ENCODE measurements around the gene CARD9.

The CARD9 gene

GRCh38 chr9:136330406-136330990 is 43.0 kb downstream of the CARD9 start:
- CTCF ChIA-PET = no interaction called here
- POLR2A ChIA-PET = interaction anchor here (0.7 kb wide), 1 partner anchor 8 kb away, joined by 3 read pairs; no protein-coding TSS in a partner anchor
- no peak for DNase-seq (ENCODE audit: extremely low spot score)
- TF ChIP-seq BHLHE40 (IDR thresholded peaks at IDR 0.05; ENCODE audit: borderline replicate concordance) = no peak
- TF ChIP-seq SUZ12 (IDR thresholded peaks at IDR 0.05) = no peak
- no peak for TF ChIP-seq LEF1 (IDR thresholded peaks at IDR 0.05; ENCODE audit: borderline replicate concordance)
- no peak for TF ChIP-seq L3MBTL2 (conservative IDR thresholded peaks at IDR 0.05)
- TF ChIP-seq HDGF (IDR thresholded peaks at IDR 0.05; ENCODE audit: borderline replicate concordance) = no peak
- no peak for TF ChIP-seq ARNT (IDR thresholded peaks at IDR 0.05)
- TF ChIP-seq ZNF384 (IDR thresholded peaks at IDR 0.05) = no peak
- TF ChIP-seq PKNOX1 (IDR thresholded peaks at IDR 0.05) = no peak
- TF ChIP-seq CTBP1 (IDR thresholded peaks at IDR 0.05; ENCODE audit: borderline replicate concordance) = no peak
- no peak for TF ChIP-seq NFRKB (IDR thresholded peaks at IDR 0.05)
- no peak for TF ChIP-seq FOXA1 (IDR thresholded peaks at IDR 0.05)
- no peak for TF ChIP-seq ELF4 (IDR thresholded peaks at IDR 0.05)

GRCh38 chr9:136329636-136330405 is 43.6 kb downstream of the CARD9 start:
- ChIA-PET CTCF (interaction anchor here (1.2 kb wide), 1 partner anchor 8 kb away, joined by 3 read pairs; no protein-coding TSS in a partner anchor), POLR2A (interaction anchor here (0.6 to 2.2 kb wide), 3 partner anchors 8 to 33 kb away, joined by 3 to 8 read pairs (median 3); no protein-coding TSS in a partner anchor)
- DNase-seq (ENCODE audit: extremely low spot score) = no peak
- TF ChIP-seq BHLHE40 (IDR thresholded peaks at IDR 0.05; ENCODE audit: borderline replicate concordance) (no peak), FOXK2 (IDR thresholded peaks at IDR 0.05) (no peak), L3MBTL2 (conservative IDR thresholded peaks at IDR 0.05) (no peak), SUZ12 (IDR thresholded peaks at IDR 0.05) (no peak), NFRKB (IDR thresholded peaks at IDR 0.05) (no peak), FOXA1 (IDR thresholded peaks at IDR 0.05) (no peak), SP1 (IDR thresholded peaks at IDR 0.05) (no peak), LEF1 (IDR thresholded peaks at IDR 0.05; ENCODE audit: borderline replicate concordance) (no peak), CTBP1 (IDR thresholded peaks at IDR 0.05; ENCODE audit: borderline replicate concordance) (no peak), PKNOX1 (IDR thresholded peaks at IDR 0.05) (no peak), ELF4 (IDR thresholded peaks at IDR 0.05) (no peak), TARDBP (IDR thresholded peaks at IDR 0.05) (no peak), ZNF384 (IDR thresholded peaks at IDR 0.05) (no peak), ARNT (IDR thresholded peaks at IDR 0.05) (no peak)

- POLR2A ChIA-PET = interaction anchor here (0.6 to 2.2 kb wide), 2 partner anchors 24 to 33 kb away, joined by 3 to 8 read pairs; no protein-coding TSS in a partner anchor
- CTCF ChIA-PET = interaction anchor here (1.2 kb wide), 1 partner anchor 9 kb away, joined by 3 read pairs; no protein-coding TSS in a partner anchor
- TF ChIP-seq CTBP1 (IDR thresholded peaks at IDR 0.05; ENCODE audit: borderline replicate concordance) = no peak
- TF ChIP-seq L3MBTL2 (conservative IDR thresholded peaks at IDR 0.05) = no peak
- no peak for DNase-seq (ENCODE audit: extremely low spot score)
Measured at GRCh38 chr9:136329211-136329627, 44.2 kb downstream of the CARD9 start.

GRCh38 chr9:136328622-136329041 is 44.8 kb downstream of the CARD9 start:
- ChIA-PET CTCF (interaction anchor here (1.2 kb wide), 1 partner anchor 9 kb away, joined by 3 read pairs; no protein-coding TSS in a partner anchor), POLR2A (interaction anchor here (2.2 kb wide), 1 partner anchor 34 kb away, joined by 8 read pairs; no protein-coding TSS in a partner anchor)
- TF ChIP-seq ARNT (IDR thresholded peaks at IDR 0.05) = no peak
- TF ChIP-seq FOXA1 (IDR thresholded peaks at IDR 0.05) = no peak
- TF ChIP-seq CTBP1 (IDR thresholded peaks at IDR 0.05; ENCODE audit: borderline replicate concordance) = no peak
- no peak for TF ChIP-seq ZNF384 (IDR thresholded peaks at IDR 0.05)
- no peak for TF ChIP-seq LEF1 (IDR thresholded peaks at IDR 0.05; ENCODE audit: borderline replicate concordance)
- TF ChIP-seq SP1 (IDR thresholded peaks at IDR 0.05) = no peak
- TF ChIP-seq BHLHE40 (IDR thresholded peaks at IDR 0.05; ENCODE audit: borderline replicate concordance) = no peak
- TF ChIP-seq FOXK2 (IDR thresholded peaks at IDR 0.05) = no peak
- TF ChIP-seq NFRKB (IDR thresholded peaks at IDR 0.05) = no peak
- no peak for TF ChIP-seq PKNOX1 (IDR thresholded peaks at IDR 0.05)
- TF ChIP-seq TARDBP (IDR thresholded peaks at IDR 0.05) = no peak
- TF ChIP-seq HDGF (IDR thresholded peaks at IDR 0.05; ENCODE audit: borderline replicate concordance) = no peak
- TF ChIP-seq FOXM1 (IDR thresholded peaks at IDR 0.05; ENCODE audit: borderline replicate concordance) = no peak
- TF ChIP-seq ELF4 (IDR thresholded peaks at IDR 0.05) = no peak
- no peak for TF ChIP-seq L3MBTL2 (conservative IDR thresholded peaks at IDR 0.05)
- no peak for DNase-seq (ENCODE audit: extremely low spot score)

- CTCF ChIA-PET = interaction anchor here (1.1 kb wide), 1 partner anchor 11 kb away, joined by 4 read pairs; no protein-coding TSS in a partner anchor
- TF ChIP-seq CTBP1 (IDR thresholded peaks at IDR 0.05; ENCODE audit: borderline replicate concordance) (no peak), ARNT (IDR thresholded peaks at IDR 0.05) (no peak), FOXK2 (IDR thresholded peaks at IDR 0.05) (no peak), SUZ12 (IDR thresholded peaks at IDR 0.05) (no peak), SP1 (IDR thresholded peaks at IDR 0.05) (no peak), HDGF (IDR thresholded peaks at IDR 0.05; ENCODE audit: borderline replicate concordance) (no peak), FOXM1 (IDR thresholded peaks at IDR 0.05; ENCODE audit: borderline replicate concordance) (no peak), BHLHE40 (IDR thresholded peaks at IDR 0.05; ENCODE audit: borderline replicate concordance) (no peak), LEF1 (IDR thresholded peaks at IDR 0.05; ENCODE audit: borderline replicate concordance) (no peak), TARDBP (IDR thresholded peaks at IDR 0.05) (no peak), PKNOX1 (IDR thresholded peaks at IDR 0.05) (no peak), ZNF384 (IDR thresholded peaks at IDR 0.05) (no peak), ELF4 (IDR thresholded peaks at IDR 0.05) (no peak), L3MBTL2 (conservative IDR thresholded peaks at IDR 0.05) (no peak), NFRKB (IDR thresholded peaks at IDR 0.05) (no peak), FOXA1 (IDR thresholded peaks at IDR 0.05) (no peak)
- POLR2A ChIA-PET = interaction anchor here (0.8 to 2.2 kb wide), 3 partner anchors 8 to 34 kb away, joined by 3 to 8 read pairs (median 4); no protein-coding TSS in a partner anchor
- no peak for DNase-seq (ENCODE audit: extremely low spot score)
Measured at GRCh38 chr9:136328011-136328621, 45.4 kb downstream of the CARD9 start.

All from HEK293T (cell line).